Skeletal muscle satellite cell (primary cell): ENCODE measurements around the gene KCNJ10.

Source experiments
- H3K27me3 ChIP-seq: 2 replicates; pipeline ENCODE4 v1.7.0; 2013; ENCODE audit warnings: low read length; ENCODE audit not compliant: control insufficient read depth, insufficient read depth
- H3K36me3 ChIP-seq: 2 replicates; pipeline ENCODE4 v1.7.0; 2013; ENCODE audit warnings: mild to moderate bottlenecking, control low read depth, low read length; ENCODE audit not compliant: insufficient read depth
- H3K4me1 ChIP-seq: 2 replicates; pipeline ENCODE4 v1.7.0; 2013; ENCODE audit warnings: low read length; ENCODE audit not compliant: control insufficient read depth, insufficient read depth
- H3K4me2 ChIP-seq: 2 replicates; pipeline ENCODE4 v1.7.0; 2013; ENCODE audit warnings: mild to moderate bottlenecking, low read length
- H3K4me3 ChIP-seq: 2 replicates; pipeline ENCODE4 v1.7.0; 2013; ENCODE audit warnings: low read length
- H3K9ac ChIP-seq: 2 replicates; pipeline ENCODE4 v1.7.0; 2013; ENCODE audit warnings: mild to moderate bottlenecking, low read depth, low read length, moderate library complexity
- H3K9me3 ChIP-seq: replicated peaks from 2 replicates; pipeline ENCODE4 v1.7.0; 2013; ENCODE audit warnings: mild to moderate bottlenecking, control low read depth, low read length

Gene KCNJ10

DNA sequence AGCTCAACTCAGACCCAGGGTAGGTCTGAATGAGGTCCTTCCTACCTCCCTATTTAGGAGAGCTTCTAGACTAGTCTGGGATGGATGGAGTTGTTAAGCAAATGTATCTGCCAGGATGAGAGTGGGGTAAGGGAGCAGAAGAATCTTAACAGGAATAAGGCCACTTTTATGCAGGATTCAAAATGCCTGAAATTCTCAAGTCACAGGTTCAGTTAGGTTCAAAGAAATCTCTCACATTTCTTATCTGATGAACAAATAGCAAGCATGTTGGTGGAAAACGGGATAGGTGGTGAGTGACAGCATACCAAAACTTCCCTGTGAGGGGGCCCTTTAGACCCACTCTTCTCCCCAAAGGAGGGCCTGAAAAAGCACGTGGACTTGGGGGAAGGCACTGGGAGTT is 118.9 kb downstream of the KCNJ10 start:
- Histone ChIP-seq H3K9ac (no peak overlapping the region), H3K4me3 (no peak overlapping the region), H3K27me3 (peaks cover 43% of the 10 kb centered on the region), H3K9me3 (no peaks in the 10 kb centered on the region), H3K36me3 (no peaks in the 10 kb centered on the region), H3K4me2 (no peak overlapping the region), H3K4me1 (peaks cover 4% of the 10 kb centered on the region)

DNA sequence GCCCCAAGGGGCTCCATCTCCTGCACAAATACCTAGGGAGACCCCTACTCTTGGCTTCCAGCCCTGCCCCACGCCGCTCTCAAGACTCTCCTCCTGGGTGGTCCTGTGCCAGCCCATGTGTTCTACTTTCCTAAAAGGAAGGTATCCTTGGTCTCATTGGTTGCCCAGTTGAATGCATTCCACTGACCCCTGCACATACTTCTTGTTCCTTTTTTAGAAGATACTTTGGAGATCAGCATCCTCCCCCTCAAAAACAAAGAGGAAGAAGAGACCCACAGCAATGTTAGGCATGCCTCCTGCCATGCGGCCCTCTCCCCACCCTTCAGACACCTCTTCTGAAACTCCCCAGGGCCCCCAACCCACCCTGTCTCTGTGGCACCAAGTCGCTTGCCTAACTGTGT is 120.0 kb downstream of the KCNJ10 start:
- no peak overlapping the region for H3K9ac ChIP-seq
- H3K36me3 ChIP-seq, result no peaks in the 10 kb centered on the region
- no peaks in the 10 kb centered on the region for H3K9me3 ChIP-seq
- peaks cover 54% of the 10 kb centered on the region for H3K27me3 ChIP-seq
- no peak overlapping the region for H3K4me2 ChIP-seq
- peaks cover 12% of the 10 kb centered on the region for H3K4me1 ChIP-seq
- H3K4me3 ChIP-seq, result no peak overlapping the region

GRCh38 chr1:159949123-159949522 is 120.8 kb downstream of the KCNJ10 start:
- no peak overlapping the region for H3K4me3 ChIP-seq
- no peaks in the 10 kb centered on the region for H3K9me3 ChIP-seq
- H3K9ac ChIP-seq, result no peak overlapping the region
- peaks cover 62% of the 10 kb centered on the region for H3K27me3 ChIP-seq
- H3K4me1 ChIP-seq, result peaks cover 12% of the 10 kb centered on the region
- no peaks in the 10 kb centered on the region for H3K36me3 ChIP-seq
- no peak overlapping the region for H3K4me2 ChIP-seq
